HepG2 (cell line): Measurements from ENCODE around the gene NOVA2. TPM values are rescaled to one million over a fixed set of nuclear protein-coding genes. Genes with fewer than 3 reads are reported as not detected.

Experiments
- ADNP ChIP-seq: sonication (generic); formaldehyde crosslinking; IDR thresholded peaks from 2 replicates; pipeline ENCODE4 v1.4.0; 2020; ENCODE audit warnings: missing genetic modification reagents
- BCLAF1 ChIP-seq: fragments of 450-650 bp; IDR thresholded peaks from 2 replicates; pipeline ENCODE4 v1.6.1; 2017; ENCODE audit warnings: mild to moderate bottlenecking
- CBX1 ChIP-seq: IDR thresholded peaks from one replicate; pipeline ENCODE4 v1.6.1; 2016; ENCODE audit warnings: antibody characterized with exemption, low read depth
- CEBPG ChIP-seq: IDR thresholded peaks from 2 replicates; pipeline ENCODE4 v1.6.1; 2016
- ESRRA ChIP-seq: sonication (generic); formaldehyde crosslinking; IDR thresholded peaks from 2 replicates; pipeline ENCODE4 v1.5.1; 2020; ENCODE audit warnings: mild to moderate bottlenecking, low read depth, missing genetic modification reagents
- FOXK1 ChIP-seq: sonication (generic); formaldehyde crosslinking; IDR thresholded peaks from 2 replicates; pipeline ENCODE4 v1.4.0; 2020; ENCODE audit warnings: low read depth, missing genetic modification reagents, borderline replicate concordance
- HHEX ChIP-seq: IDR thresholded peaks from 2 replicates; pipeline ENCODE4 v1.6.1; 2016; ENCODE audit warnings: control low read depth
- MYC ChIP-seq: sonication (generic); formaldehyde crosslinking; IDR thresholded peaks from 2 replicates; pipeline ENCODE4 v1.9.0; 2021; ENCODE audit warnings: missing genetic modification reagents, borderline replicate concordance
- POLR2G ChIP-seq: fragments of 200-400 bp; formaldehyde crosslinking; IDR thresholded peaks from 2 replicates; pipeline ENCODE4 v1.6.1; 2018; ENCODE audit warnings: mild to moderate bottlenecking, low read depth, low read length, moderate library complexity
- REL ChIP-seq: sonication (generic); formaldehyde crosslinking; conservative IDR thresholded peaks from 2 replicates; pipeline ENCODE4 v1.8.0; 2022; ENCODE audit warnings: mild to moderate bottlenecking, missing genetic modification reagents, moderate library complexity
- ZNF101 ChIP-seq: sonication (generic); formaldehyde crosslinking; IDR thresholded peaks from 2 replicates; pipeline ENCODE4 v1.4.0; 2020; ENCODE audit warnings: mild to moderate bottlenecking, low read depth, missing genetic modification reagents, borderline replicate concordance
- ZNF230 ChIP-seq: sonication (generic); formaldehyde crosslinking; IDR thresholded peaks from 2 replicates; pipeline ENCODE4 v1.4.0; 2020; ENCODE audit warnings: mild to moderate bottlenecking, missing genetic modification reagents
- ZNF329 ChIP-seq: sonication (generic); formaldehyde crosslinking; IDR thresholded peaks from 2 replicates; pipeline ENCODE4 v1.9.0; 2021; ENCODE audit warnings: low read depth, mild to moderate bottlenecking, missing genetic modification reagents
- ZNF34 ChIP-seq: sonication (generic); formaldehyde crosslinking; IDR thresholded peaks from 2 replicates; pipeline ENCODE4 v1.4.0; 2020; ENCODE audit warnings: mild to moderate bottlenecking, missing genetic modification reagents, borderline replicate concordance
- ZNF577 ChIP-seq: sonication (generic); formaldehyde crosslinking; IDR thresholded peaks from 2 replicates; pipeline ENCODE4 v1.4.0; 2020; ENCODE audit warnings: mild to moderate bottlenecking, low read depth, missing genetic modification reagents, borderline replicate concordance
- ZNF598 ChIP-seq: sonication (generic); formaldehyde crosslinking; IDR thresholded peaks from 2 replicates; pipeline ENCODE4 v1.5.1; 2020; ENCODE audit warnings: mild to moderate bottlenecking, missing genetic modification reagents, borderline replicate concordance
- ZNF678 ChIP-seq: sonication (generic); formaldehyde crosslinking; IDR thresholded peaks from 2 replicates; pipeline ENCODE4 v1.4.0; 2020; ENCODE audit warnings: mild to moderate bottlenecking, missing genetic modification reagents
- ZNF713 ChIP-seq: sonication (generic); formaldehyde crosslinking; IDR thresholded peaks from 2 replicates; pipeline ENCODE4 v1.4.0; 2020; ENCODE audit warnings: mild to moderate bottlenecking, missing genetic modification reagents
- ZNF740 ChIP-seq: sonication (generic); formaldehyde crosslinking; IDR thresholded peaks from 2 replicates; pipeline ENCODE4 v1.4.0; 2020; ENCODE audit warnings: missing genetic modification reagents
- ZNF841 ChIP-seq: sonication (generic); formaldehyde crosslinking; IDR thresholded peaks from 2 replicates; pipeline ENCODE4 v1.8.1; 2023; ENCODE audit warnings: missing genetic modification reagents, borderline replicate concordance
- ZSCAN9 ChIP-seq: IDR thresholded peaks from 2 replicates; pipeline ENCODE4 v1.6.1; 2016; ENCODE audit warnings: borderline replicate concordance
- polyA plus RNA-seq, 8 experiments: library from polyadenylated mRNA; depleted of rRNA in 3 of 8; stranded (reverse) in 7 of 8; unstranded in 1 of 8; fragments of >200 nt; fragmentation: Illumina TruSeq in 4 of 8; extraction: Trizol in 4 of 8; gene quantifications; 2 replicates each; pipeline versions ENCODE4 v1.2.1 to v1.2.3, GENCODE V29; 2011 to 2016; ENCODE audit warnings: low read depth in 4 of 8, missing spikeins in 1 of 8, mixed read lengths in 1 of 8; ENCODE audit not compliant: insufficient read depth in 1 of 8
- total RNA-seq, 5 experiments: library from RNA; depleted of rRNA; stranded (reverse); fragments of >200 nt; fragmentation: Illumina TruSeq; extraction: Trizol; gene quantifications; 2 replicates each; pipeline ENCODE4 v1.2.3, GENCODE V29; 2016; ENCODE audit warnings: low read depth in 1 of 5
- TF ChIP-seq, protein P1 (sequence below): sonication (generic); formaldehyde crosslinking; IDR thresholded peaks from 2 replicates; pipeline ENCODE4 v1.4.0; 2020; ENCODE audit warnings: mild to moderate bottlenecking, missing genetic modification reagents
- TF ChIP-seq, protein P2 (sequence below): IDR thresholded peaks from 2 replicates; pipeline ENCODE4 v1.6.1; 2018; ENCODE audit warnings: missing genetic modification reagents
- TF ChIP-seq, protein P3 (sequence below): sonication (generic); formaldehyde crosslinking; IDR thresholded peaks from 2 replicates; pipeline ENCODE4 v1.4.0; 2020; ENCODE audit warnings: missing genetic modification reagents, borderline replicate concordance

The NOVA2 gene
- total and polyA plus RNA-seq, 2 of the 13 experiments (the other 11 are each of a cell fraction or from before 2014, with no cell fraction given) = not detected

DNA sequence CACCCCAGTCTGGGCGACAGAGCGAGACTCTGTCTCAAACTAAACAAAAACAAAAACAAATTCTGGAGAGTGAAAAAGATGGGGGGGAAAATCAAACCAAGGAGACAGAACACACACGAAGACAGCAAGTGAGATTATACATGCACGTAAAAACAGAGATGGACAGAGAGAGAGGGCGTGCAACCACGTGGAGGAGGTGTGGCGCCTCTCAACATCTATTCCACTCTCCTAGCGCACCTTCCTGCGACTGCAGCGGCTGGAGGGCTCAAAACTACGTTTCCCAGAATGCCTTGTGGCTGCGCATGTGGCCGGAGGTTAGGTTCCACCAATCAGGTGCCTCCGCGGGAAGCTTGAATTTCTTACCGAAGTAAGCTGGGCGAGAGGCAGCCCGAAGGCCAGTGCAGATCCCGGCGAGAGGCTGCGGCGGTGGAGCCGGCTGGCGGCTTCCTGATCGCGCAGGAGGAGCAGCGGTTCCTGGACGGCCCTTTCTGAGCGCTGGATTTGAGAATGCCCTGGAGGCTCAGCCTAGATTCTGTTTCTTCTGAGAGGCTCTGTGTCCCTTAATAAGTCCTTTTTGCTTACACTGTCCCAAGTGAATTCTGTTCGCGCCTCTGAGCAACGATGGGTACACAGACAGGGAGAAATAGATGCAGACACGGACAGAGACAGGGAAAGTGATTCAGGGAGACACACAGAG, 46.0 kb downstream of the NOVA2 start (continued):
- peak; percentile 82; the same call in 1 of the 2 replicates for TF ChIP-seq MYC (CRISPR knock-in tag)
- peak; percentile 34; the same call in 1 of the 2 replicates for TF ChIP-seq CEBPG (CRISPR knock-in tag)
- TF ChIP-seq ESRRA (CRISPR knock-in tag) = no peak
- no peak for TF ChIP-seq ZNF740 (CRISPR knock-in tag)
- no peak for TF ChIP-seq HHEX
- no peak for TF ChIP-seq ZNF678
- peak; percentile 75 for TF ChIP-seq POLR2G
- 0 out of 2 replicates have a peak, but pooled peaks have one; percentile 46 for TF ChIP-seq ZSCAN9 (CRISPR knock-in tag)
- no peak for TF ChIP-seq CBX1
- no peak for TF ChIP-seq ZNF598 (CRISPR knock-in tag)
- TF ChIP-seq ZNF329 (CRISPR knock-in tag) = no peak
- no peak for TF ChIP-seq ZNF34 (CRISPR knock-in tag)
- 0 out of 2 replicates have a peak, but pooled peaks have one; percentile 50 for TF ChIP-seq REL
- TF ChIP-seq ZNF577 (CRISPR knock-in tag) = no peak
- TF ChIP-seq FOXK1 (CRISPR knock-in tag) = peak; percentile 81; the same call in 1 of the 2 replicates
- no peak for TF ChIP-seq ZNF101
- TF ChIP-seq ZNF230 = no peak
- no peak for TF ChIP-seq BCLAF1
- TF ChIP-seq, protein P1, sequence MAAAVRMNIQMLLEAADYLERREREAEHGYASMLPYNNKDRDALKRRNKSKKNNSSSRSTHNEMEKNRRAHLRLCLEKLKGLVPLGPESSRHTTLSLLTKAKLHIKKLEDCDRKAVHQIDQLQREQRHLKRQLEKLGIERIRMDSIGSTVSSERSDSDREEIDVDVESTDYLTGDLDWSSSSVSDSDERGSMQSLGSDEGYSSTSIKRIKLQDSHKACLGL = peak; percentile 52; the same call in 1 of the 2 replicates
- no peak for TF ChIP-seq ZNF713 (CRISPR knock-in tag)
- peak; percentile 30; the same call in 1 of the 2 replicates for TF ChIP-seq ZNF841 (CRISPR knock-in tag)
- TF ChIP-seq ADNP (CRISPR knock-in tag) = no peak
- TF ChIP-seq, protein P2, sequence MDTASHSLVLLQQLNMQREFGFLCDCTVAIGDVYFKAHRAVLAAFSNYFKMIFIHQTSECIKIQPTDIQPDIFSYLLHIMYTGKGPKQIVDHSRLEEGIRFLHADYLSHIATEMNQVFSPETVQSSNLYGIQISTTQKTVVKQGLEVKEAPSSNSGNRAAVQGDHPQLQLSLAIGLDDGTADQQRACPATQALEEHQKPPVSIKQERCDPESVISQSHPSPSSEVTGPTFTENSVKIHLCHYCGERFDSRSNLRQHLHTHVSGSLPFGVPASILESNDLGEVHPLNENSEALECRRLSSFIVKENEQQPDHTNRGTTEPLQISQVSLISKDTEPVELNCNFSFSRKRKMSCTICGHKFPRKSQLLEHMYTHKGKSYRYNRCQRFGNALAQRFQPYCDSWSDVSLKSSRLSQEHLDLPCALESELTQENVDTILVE (CRISPR knock-in tag) = no peak
- TF ChIP-seq, protein P3, sequence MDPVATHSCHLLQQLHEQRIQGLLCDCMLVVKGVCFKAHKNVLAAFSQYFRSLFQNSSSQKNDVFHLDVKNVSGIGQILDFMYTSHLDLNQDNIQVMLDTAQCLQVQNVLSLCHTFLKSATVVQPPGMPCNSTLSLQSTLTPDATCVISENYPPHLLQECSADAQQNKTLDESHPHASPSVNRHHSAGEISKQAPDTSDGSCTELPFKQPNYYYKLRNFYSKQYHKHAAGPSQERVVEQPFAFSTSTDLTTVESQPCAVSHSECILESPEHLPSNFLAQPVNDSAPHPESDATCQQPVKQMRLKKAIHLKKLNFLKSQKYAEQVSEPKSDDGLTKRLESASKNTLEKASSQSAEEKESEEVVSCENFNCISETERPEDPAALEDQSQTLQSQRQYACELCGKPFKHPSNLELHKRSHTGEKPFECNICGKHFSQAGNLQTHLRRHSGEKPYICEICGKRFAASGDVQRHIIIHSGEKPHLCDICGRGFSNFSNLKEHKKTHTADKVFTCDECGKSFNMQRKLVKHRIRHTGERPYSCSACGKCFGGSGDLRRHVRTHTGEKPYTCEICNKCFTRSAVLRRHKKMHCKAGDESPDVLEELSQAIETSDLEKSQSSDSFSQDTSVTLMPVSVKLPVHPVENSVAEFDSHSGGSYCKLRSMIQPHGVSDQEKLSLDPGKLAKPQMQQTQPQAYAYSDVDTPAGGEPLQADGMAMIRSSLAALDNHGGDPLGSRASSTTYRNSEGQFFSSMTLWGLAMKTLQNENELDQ = no peak
